ENCODE results near the gene LMO7. TPM values are rescaled to one million over a fixed set of nuclear protein-coding genes. Genes with fewer than 3 reads are reported as not detected.

LMO7 gene
- total and polyA plus RNA-seq, 3 donors from 2014 or later, result 39.1 to 132 (median 111) TPM

DNA sequence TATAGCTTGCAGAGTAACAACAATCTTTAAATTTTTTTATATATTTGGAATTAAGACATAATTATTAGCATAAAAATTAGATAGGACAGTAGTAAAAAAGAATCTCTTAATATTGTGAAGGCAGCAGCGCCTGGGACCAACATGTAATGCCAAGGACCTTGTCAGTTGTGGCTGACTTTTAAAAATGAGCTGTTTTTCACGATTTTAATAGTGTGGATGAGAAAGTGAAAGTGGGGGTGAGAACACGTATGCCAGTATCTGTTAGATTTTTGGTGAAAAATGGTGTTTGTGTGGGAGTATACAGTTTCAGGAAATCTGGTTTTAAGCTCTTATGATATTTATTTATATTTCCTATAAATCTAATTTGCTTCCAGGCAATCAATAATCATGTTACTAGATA, 125.2 kb downstream of the LMO7 start:
- DNase-seq, result no peak
- Histone ChIP-seq H3K9me3 (no peaks in the 10 kb centered on the region), H3K36me3 (ENCODE audit: low read depth, missing control alignments) (no peaks in the 10 kb centered on the region), H3K27ac (peak overlapping the region; percentile 61 to 62), H3K27me3 (no peaks in the 10 kb centered on the region), H3K4me1 (peaks cover 6% of the 10 kb centered on the region), H3K4me3 (peak overlapping the region in 1 of 2 donors; percentile 15)
- WGBS, 2 donors, result 16 to 33% methylated on average over 3 of the region's 3 CpGs
- intact Hi-C loops (cut with DNase I; ENCODE audit: low total_unique reads), result no loop called here
- no peak for TF ChIP-seq POLR2A (IDR thresholded peaks at IDR 0.05)
- TF ChIP-seq, protein P1, sequence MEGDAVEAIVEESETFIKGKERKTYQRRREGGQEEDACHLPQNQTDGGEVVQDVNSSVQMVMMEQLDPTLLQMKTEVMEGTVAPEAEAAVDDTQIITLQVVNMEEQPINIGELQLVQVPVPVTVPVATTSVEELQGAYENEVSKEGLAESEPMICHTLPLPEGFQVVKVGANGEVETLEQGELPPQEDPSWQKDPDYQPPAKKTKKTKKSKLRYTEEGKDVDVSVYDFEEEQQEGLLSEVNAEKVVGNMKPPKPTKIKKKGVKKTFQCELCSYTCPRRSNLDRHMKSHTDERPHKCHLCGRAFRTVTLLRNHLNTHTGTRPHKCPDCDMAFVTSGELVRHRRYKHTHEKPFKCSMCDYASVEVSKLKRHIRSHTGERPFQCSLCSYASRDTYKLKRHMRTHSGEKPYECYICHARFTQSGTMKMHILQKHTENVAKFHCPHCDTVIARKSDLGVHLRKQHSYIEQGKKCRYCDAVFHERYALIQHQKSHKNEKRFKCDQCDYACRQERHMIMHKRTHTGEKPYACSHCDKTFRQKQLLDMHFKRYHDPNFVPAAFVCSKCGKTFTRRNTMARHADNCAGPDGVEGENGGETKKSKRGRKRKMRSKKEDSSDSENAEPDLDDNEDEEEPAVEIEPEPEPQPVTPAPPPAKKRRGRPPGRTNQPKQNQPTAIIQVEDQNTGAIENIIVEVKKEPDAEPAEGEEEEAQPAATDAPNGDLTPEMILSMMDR (IDR thresholded peaks at IDR 0.05), result no peak

DNA sequence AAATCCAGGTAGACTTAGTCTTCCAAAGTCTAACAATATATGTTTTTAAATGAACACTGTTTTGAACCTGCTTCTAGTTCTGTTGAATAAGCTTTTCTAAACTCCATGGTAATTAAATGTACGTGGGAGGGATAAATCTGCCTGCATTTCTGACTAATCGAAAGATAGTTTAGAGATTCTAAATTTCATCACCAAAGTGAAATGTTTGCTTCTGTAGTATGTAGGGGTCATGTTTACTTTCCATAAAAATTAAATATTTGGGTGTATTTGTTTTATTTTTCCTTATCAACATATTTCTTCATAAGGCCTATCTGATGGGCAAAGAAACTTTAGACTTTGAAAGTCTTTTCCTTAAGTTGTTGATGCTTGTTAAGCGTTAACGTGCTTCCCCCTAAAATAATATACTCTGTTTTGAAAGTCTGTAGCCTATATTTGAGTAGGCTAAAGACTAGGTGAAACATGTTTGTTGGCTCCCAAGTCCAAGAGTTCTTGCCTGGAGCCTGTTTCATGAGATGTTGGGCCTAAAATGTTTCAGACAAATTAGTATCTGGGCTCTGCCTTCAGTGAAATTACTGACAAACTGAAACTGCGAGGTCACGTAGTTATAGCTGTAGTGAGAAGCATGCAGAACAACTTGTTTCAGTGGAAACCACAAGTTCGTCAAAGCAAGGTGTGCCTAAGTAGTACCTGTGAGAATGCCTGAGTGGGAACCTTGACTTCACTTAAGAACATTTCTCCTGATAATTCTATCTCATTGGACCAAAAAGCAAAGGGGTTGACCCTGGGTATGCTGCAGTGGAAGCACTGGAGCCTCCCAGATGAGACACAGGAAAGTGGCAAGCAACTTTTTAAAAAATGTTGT, 126.2 kb downstream of the LMO7 start:
- WGBS, 2 donors, result 27 to 44% methylated on average over 7 of the region's 7 CpGs

DNA sequence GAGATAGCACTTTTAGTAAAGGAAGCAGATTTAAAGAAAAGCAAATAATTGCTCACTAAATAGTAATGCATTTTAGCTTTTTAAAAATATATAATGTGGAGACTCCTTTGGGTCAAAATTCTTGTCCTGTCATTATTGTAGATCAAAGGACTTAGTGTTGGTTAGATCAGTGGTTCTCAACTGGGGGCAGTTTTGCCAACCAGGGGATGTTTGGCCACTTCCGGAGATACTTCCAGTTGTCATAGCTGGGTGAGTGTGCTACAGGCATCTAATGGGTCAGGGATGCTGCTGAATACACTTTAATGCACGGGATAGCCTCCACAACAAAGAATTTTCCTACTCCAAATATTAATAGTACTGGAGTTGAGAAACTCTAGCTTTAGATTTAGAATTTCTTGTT, 126.8 kb downstream of the LMO7 start:
- intact Hi-C loops (cut with DNase I; ENCODE audit: low total_unique reads), result no loop called here
- Histone ChIP-seq H3K27me3 (no peaks in the 10 kb centered on the region), H3K36me3 (ENCODE audit: low read depth, missing control alignments) (no peaks in the 10 kb centered on the region), H3K4me3 (no peak overlapping the region), H3K9me3 (no peaks in the 10 kb centered on the region), H3K27ac (peak overlapping the region; percentile 61 to 62), H3K4me1 (peaks cover 6% of the 10 kb centered on the region)
- 63 to 66% methylated on average over 2 of the region's 2 CpGs for whole genome bisulfite sequencing, 2 donors
- TF ChIP-seq, protein P1 (IDR thresholded peaks at IDR 0.05), result no peak
- TF ChIP-seq POLR2A (IDR thresholded peaks at IDR 0.05), result no peak
- DNase-seq, result no peak

More for the DNA sequence above, 126.2 kb downstream of the LMO7 start:
- H3K4me1 ChIP-seq, result peaks cover 6% of the 10 kb centered on the region
- no peak for DNase-seq
- no peaks in the 10 kb centered on the region for H3K36me3 ChIP-seq (ENCODE audit: low read depth, missing control alignments)
- intact Hi-C loops (cut with DNase I; ENCODE audit: low total_unique reads), result no loop called here
- no peaks in the 10 kb centered on the region for H3K9me3 ChIP-seq
- H3K4me3 ChIP-seq, result no peak overlapping the region
- H3K27me3 ChIP-seq, result no peaks in the 10 kb centered on the region
- TF ChIP-seq, protein P1 (IDR thresholded peaks at IDR 0.05), result no peak
- TF ChIP-seq POLR2A (IDR thresholded peaks at IDR 0.05), result no peak
- peak overlapping the region; percentile 61 to 62 for H3K27ac ChIP-seq

DNA sequence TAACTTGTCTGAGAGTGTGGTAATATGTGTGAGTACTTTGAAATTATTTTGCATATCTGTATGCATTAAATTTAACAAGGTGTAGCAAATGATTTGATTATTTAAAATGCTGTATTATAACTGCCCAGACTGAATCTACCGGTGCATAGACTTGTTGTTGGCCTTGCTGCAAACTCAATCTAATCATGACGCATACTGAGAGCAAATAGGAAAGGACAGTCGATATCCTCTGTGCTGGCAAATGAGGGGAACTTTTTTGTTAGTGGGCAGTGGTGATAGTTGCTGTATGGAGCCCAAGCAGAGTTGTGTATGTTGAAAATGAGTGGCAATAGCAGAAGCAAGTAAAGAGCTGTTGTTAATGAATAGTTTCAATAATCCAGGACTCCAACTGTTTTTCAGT, 127.4 kb downstream of the LMO7 start:
- TF ChIP-seq, protein P1 (IDR thresholded peaks at IDR 0.05), result no peak
- TF ChIP-seq POLR2A (IDR thresholded peaks at IDR 0.05), result no peak
- intact Hi-C loops (cut with DNase I; ENCODE audit: low total_unique reads), result no loop called here
- peaks cover 6% of the 10 kb centered on the region for H3K4me1 ChIP-seq

More for the DNA sequence above, 127.4 kb downstream of the LMO7 start:
- Histone ChIP-seq H3K4me3 (no peak overlapping the region), H3K27ac (no peak overlapping the region), H3K27me3 (no peaks in the 10 kb centered on the region), H3K36me3 (ENCODE audit: low read depth, missing control alignments) (no peaks in the 10 kb centered on the region), H3K9me3 (no peaks in the 10 kb centered on the region)
- 74% methylated on average over 3 of the region's 3 CpGs for WGBS, 2 donors
- no peak for DNase-seq

Measured in testis (tissue), 3 donors.